ENCODE data around the gene TMEM219.
"Not testable (repeated sequence)": the region's sequence is repeated elsewhere in the genome, so short reads cannot be mapped to it uniquely, and the experiment has no call there.

The TMEM219 gene

GRCh38 chr16:29927070-29927905 is 34.6 kb upstream of the TMEM219 start:
- TF ChIP-seq ZNF274 (IDR thresholded peaks at IDR 0.05; ENCODE audit: low read depth, low read length) = no peak
- peak overlapping the region; percentile 61; the same call in 1 of the 2 replicates for H3K4me3 ChIP-seq (ENCODE audit: low read length)

- not testable (repeated sequence) for H3K4me3 ChIP-seq (ENCODE audit: low read length)
These were observed 30.1 kb upstream of the TMEM219 start for GRCh38 chr16:29931750-29932149.

- no peak overlapping the region for H3K4me3 ChIP-seq (ENCODE audit: low read length)
These were observed 21.2 kb upstream of the TMEM219 start for GRCh38 chr16:29940656-29941055.

DNA sequence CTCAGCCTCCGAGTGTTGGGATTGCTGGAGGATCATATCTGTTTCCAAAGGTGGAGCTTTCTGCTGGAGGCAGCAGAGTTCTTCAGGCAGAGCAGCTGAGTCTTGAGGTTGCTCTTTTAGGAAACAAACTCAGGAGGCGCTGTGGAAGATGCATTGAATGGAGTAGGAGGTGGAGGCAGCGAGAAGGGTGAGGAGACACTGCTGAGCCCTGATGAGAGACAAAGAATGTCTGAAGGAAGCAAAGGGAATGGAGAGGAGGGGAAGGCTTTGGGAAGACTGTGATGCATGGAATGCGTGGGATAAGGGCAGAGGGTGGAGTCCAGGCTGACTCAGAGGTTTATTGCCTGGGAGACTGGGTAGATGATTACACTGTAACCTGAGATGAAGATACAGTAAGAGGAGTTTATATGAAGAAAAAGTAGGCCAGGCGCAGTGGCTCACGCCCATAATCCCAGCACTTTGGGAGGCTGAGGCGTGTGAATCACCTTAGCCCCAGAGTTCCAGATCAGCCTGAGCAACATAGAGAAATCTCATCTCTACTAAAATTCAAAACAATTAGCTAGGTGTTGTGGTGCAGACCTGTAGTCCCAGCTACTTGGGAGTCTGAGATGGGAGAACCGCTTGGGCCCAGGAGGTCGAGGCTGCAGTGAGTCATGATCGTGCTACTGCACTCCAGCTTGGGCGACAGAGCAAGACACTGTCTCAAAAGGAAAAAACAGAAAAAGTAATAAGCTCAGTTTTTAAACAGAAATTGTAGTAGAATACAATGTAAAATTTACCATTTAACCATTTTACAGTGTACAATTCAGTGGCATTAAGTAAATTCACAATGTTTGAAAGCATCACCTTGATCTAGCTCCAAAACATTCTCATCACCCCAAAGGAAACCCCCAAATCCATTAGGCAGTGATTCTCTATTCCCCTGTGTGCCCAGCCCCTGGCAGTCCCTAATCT is 17.8 kb upstream of the TMEM219 start:
- no peak for TF ChIP-seq ZNF274 (IDR thresholded peaks at IDR 0.05; ENCODE audit: low read depth, low read length)
- no peak overlapping the region for H3K4me3 ChIP-seq (ENCODE audit: low read length)

More at GRCh38 chr16:29940656-29941055, 21.2 kb upstream of the TMEM219 start:
- TF ChIP-seq ZNF274 (IDR thresholded peaks at IDR 0.05; ENCODE audit: low read depth, low read length) = no peak

- no peak for TF ChIP-seq ZNF274 (IDR thresholded peaks at IDR 0.05; ENCODE audit: low read depth, low read length)
- H3K4me3 ChIP-seq (ENCODE audit: low read length) = no peak overlapping the region
These were observed 14.0 kb upstream of the TMEM219 start for GRCh38 chr16:29947897-29948296.

DNA sequence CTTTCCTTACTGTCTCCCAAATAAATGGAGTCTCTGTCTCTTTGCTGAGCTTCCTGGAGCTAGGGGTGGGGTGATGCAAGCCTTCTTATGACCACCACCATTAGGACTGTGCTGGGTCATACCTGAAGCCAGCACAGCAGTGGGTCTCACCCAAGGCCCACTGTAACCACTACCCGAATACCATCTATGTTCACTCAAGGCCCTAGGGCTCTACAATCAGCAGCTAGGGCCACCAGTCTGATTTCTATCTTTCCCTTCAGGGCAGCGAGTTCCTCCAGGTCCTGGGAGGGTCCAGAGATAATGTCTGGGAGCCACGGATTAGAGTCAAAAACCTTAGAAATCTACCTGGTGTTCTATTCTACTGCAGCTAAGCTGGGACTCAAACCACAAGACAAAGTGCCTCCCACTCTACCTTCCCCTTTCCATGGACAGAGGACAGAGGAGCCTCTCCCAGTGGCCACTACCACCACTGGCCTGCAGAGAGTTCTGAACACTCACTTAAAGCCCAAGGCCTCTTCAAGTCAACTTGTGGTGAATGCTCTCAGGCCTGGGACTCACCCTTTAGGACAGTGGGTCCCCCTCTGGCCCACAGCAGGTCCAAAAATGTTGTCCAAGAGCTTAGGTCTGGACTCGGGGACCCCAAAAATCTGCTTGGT is 10.9 kb upstream of the TMEM219 start:
- no peak for TF ChIP-seq ZNF274 (IDR thresholded peaks at IDR 0.05; ENCODE audit: low read depth, low read length)
- H3K4me3 ChIP-seq (ENCODE audit: low read length) = no peak overlapping the region

DNA sequence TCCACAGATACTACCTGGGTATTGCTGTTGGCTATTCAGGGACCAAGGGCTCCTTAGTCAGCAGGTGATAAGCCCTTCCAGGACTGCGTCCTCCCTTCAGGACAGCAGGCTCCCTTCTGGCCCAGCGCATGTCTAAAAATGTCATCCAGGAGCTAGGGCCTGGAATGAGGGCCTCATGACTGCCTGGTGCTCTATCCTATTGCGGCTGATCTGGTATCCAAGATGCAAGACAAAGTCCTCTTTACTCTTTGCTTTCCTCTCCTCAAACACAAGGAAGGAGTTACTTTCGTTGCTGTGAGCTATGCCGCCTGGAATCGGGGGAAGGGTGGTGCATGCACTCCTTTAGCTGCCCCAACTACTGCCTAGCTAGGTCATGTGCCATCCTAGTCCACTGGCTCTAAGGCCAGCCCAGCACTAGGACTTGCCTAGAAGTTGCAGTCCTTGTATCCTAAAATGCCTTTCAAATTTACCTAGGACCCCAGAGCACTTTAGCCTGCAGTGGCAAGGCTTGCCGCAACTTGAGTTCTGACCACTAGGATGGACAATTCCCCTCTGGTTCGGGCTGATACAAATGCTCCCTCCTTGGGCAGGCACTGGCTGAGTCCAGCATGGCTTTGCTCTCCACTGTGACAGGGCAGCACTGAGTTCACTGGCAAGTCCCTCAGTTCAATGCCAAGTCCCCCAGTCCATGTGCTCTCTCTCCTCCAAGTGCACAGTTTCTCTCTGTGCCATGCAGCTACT is 10.1 kb upstream of the TMEM219 start:
- no peak for TF ChIP-seq ZNF274 (IDR thresholded peaks at IDR 0.05; ENCODE audit: low read depth, low read length)
- H3K4me3 ChIP-seq (ENCODE audit: low read length) = no peak overlapping the region

GRCh38 chr16:29958756-29959155 is 3.1 kb upstream of the TMEM219 start:
- no peak overlapping the region for H3K4me3 ChIP-seq (ENCODE audit: low read length)
- no peak for TF ChIP-seq ZNF274 (IDR thresholded peaks at IDR 0.05; ENCODE audit: low read depth, low read length)

DNA sequence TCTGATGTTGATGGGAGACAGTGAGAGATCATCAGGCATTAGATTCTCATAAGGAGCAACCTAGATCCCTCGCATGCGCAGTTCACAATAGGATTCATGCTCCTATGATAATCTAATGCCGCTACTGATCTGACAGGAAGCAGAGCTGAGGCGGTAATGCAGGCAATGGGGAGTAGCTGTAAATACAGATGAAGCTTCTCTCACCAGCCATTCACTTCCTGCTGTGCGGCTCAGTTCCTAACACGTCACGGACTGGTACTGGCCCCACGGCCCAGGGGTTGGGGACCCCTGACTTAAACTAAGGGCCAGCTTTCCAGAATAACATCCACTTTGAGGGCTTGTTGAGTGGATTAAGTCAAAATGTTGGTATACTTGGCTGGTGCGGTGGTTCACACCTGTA is 2.6 kb upstream of the TMEM219 start:
- H3K4me3 ChIP-seq (ENCODE audit: low read length) = no peak overlapping the region
- no peak for TF ChIP-seq ZNF274 (IDR thresholded peaks at IDR 0.05; ENCODE audit: low read depth, low read length)

DNA sequence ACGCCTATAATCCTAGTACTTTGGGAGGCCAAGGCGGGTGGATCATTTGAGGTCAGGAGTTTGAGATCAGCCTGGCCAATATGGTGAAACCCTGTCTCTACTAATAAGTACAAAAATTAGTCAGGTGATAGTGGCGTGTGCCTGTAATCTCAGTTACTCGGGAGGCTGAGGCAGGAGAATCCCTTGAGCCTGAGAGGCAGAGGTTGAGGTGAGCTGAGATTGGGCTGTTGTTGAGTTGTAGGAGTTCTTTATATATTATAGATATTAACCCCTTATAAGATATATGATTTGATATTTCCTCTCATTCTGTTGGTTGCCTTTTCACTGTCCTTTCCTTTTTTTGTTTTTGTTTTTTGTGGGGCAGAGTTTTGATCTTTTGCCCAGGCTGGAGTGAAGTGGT is 2.1 kb upstream of the TMEM219 start:
- not testable (repeated sequence) for H3K4me3 ChIP-seq (ENCODE audit: low read length)

- no peak for TF ChIP-seq ZNF274 (IDR thresholded peaks at IDR 0.05; ENCODE audit: low read depth, low read length)
- peak overlapping the region; percentile 66; the same call in 1 of the 2 replicates for H3K4me3 ChIP-seq (ENCODE audit: low read length)
These were observed 776 bp upstream of the TMEM219 start for GRCh38 chr16:29961127-29961478.

- TF ChIP-seq ZNF274 (IDR thresholded peaks at IDR 0.05; ENCODE audit: low read depth, low read length) = no peak
- peak overlapping the region; percentile 66 for H3K4me3 ChIP-seq (ENCODE audit: low read length)
These were observed 590 bp downstream of the TMEM219 start for GRCh38 chr16:29962344-29962994.

- H3K4me3 ChIP-seq (ENCODE audit: low read length) = no peak overlapping the region; the same call in 1 of the 2 replicates
- no peak for TF ChIP-seq ZNF274 (IDR thresholded peaks at IDR 0.05; ENCODE audit: low read depth, low read length)
These were observed 1.3 kb downstream of the TMEM219 start for GRCh38 chr16:29963021-29963743.

Measured in GM08714 (cell line).